HFFc6 (cell line): ENCODE results near the gene MLPH. TPM values are rescaled to one million over a fixed set of nuclear protein-coding genes. Genes with fewer than 3 reads are reported as not detected.

ENCODE experiments used
- DNase-seq: peaks from one replicate; pipeline ENCODE4 v3.0.0-alpha.2; 2018
- H3K27ac Mint-ChIP-seq: 2 replicates; pipeline ENCODE4 v1.8.0; 2020; ENCODE audit warnings: mild to moderate bottlenecking, mixed read lengths
- H3K27me3 Mint-ChIP-seq: 2 replicates; pipeline ENCODE4 v1.8.0; 2021; ENCODE audit warnings: mild to moderate bottlenecking, moderate library complexity, mixed read lengths; ENCODE audit not compliant: insufficient read depth
- H3K36me3 Mint-ChIP-seq: 2 replicates; pipeline ENCODE4 v1.8.0; 2021; ENCODE audit warnings: low read depth, mixed read lengths
- H3K4me1 Mint-ChIP-seq: 2 replicates; pipeline ENCODE4 v1.8.0; 2020; ENCODE audit warnings: low read depth, mixed read lengths
- H3K4me3 Mint-ChIP-seq: 2 replicates; pipeline ENCODE4 v1.8.0; 2020; ENCODE audit warnings: mild to moderate bottlenecking, moderate library complexity, mixed read lengths
- H3K9me3 Mint-ChIP-seq: 2 replicates; pipeline ENCODE4 v1.8.0; 2020; ENCODE audit warnings: mild to moderate bottlenecking, mixed read lengths
- total RNA-seq, 6 experiments: library from RNA; stranded (reverse); fragmentation: NEBNext Ultra II Directional; extraction: Animal tissue kit (Norgen Biotek cat#: 25700); gene quantifications; 2 replicates in 1 of 6; 3 replicates in 5 of 6; pipeline ENCODE4 v1.2.3, GENCODE V29; 2021
- TF ChIP-seq, protein P1 (sequence below): fragments of 200-600 bp; sonication (generic); IDR thresholded peaks from 2 replicates; pipeline ENCODE4 v1.5.0; 2021; ENCODE audit warnings: antibody characterized with exemption, mild to moderate bottlenecking

Gene MLPH
- total RNA-seq, 6 experiments from 2014 or later, result 32.0 to 44.1 (median 41.0) TPM

DNA sequence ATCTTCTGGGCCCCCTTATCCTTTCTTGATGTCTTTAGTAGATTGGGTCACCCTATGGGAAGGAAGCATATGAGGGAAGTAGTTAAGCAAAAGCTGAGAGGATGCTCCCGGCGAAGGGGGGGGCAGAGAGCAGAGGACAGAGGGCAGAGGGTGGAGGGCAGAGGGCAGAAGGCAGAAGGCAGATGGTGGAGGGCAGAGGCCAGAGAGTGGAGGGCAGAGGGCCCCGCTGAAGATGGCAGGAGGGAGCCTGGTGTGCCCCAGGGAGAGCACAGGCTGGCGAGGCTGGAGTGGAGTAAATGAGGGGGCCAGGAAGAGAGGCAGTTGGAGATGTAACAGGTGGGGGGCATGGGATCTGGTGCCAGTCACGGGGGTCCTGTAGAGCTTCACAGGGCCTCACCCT lies 7.0 kb downstream of the MLPH start:
- Mint-ChIP-seq H3K36me3 (peaks cover 90% of the 10 kb centered on the region), H3K9me3 (peaks cover 36% of the 10 kb centered on the region), H3K4me3 (no peak overlapping the region), H3K4me1 (peaks cover 49% of the 10 kb centered on the region), H3K27me3 (no peaks in the 10 kb centered on the region; the same call in 1 of the 2 replicates), H3K27ac (no peak overlapping the region)
- DNase-seq, result no peak
- TF ChIP-seq, protein P1, sequence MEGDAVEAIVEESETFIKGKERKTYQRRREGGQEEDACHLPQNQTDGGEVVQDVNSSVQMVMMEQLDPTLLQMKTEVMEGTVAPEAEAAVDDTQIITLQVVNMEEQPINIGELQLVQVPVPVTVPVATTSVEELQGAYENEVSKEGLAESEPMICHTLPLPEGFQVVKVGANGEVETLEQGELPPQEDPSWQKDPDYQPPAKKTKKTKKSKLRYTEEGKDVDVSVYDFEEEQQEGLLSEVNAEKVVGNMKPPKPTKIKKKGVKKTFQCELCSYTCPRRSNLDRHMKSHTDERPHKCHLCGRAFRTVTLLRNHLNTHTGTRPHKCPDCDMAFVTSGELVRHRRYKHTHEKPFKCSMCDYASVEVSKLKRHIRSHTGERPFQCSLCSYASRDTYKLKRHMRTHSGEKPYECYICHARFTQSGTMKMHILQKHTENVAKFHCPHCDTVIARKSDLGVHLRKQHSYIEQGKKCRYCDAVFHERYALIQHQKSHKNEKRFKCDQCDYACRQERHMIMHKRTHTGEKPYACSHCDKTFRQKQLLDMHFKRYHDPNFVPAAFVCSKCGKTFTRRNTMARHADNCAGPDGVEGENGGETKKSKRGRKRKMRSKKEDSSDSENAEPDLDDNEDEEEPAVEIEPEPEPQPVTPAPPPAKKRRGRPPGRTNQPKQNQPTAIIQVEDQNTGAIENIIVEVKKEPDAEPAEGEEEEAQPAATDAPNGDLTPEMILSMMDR, result no peak

DNA sequence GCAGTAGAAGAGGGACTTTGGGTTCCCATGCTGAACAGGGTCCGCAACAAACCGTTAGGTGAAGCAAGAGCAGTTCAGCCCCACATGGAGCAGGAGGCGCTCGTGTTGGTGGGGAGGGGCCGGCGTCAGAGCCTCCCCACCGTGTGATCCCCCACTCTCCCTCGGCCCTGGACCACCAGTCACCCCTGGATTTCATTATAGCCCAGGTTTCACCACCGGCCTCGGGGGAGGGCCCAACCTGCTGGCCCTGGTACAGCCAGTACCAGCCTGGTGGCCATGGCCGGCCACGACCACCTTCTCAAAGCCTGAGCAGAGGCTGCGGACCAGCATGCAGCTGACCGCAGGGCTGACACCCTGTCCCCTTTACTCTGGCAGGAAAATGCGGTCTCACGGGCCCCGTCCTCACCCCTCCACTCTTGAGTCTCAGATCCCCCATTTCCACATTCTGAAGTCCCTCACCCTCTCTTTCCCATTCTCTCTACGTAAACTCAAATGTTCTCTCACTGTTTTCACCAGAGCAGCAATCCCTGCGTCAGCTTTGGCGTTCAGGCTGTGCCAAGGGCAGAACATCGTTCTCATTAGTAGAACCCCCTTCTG lies 8.6 kb downstream of the MLPH start:
- Mint-ChIP-seq H3K27ac (peak overlapping the region; percentile 9; the same call in 1 of the 2 replicates), H3K27me3 (no peaks in the 10 kb centered on the region; the same call in 1 of the 2 replicates), H3K9me3 (peaks cover 25% of the 10 kb centered on the region), H3K4me3 (no peak overlapping the region), H3K36me3 (peaks cover 89% of the 10 kb centered on the region), H3K4me1 (peaks cover 49% of the 10 kb centered on the region)
- no peak for DNase-seq
- TF ChIP-seq, protein P1, result no peak

DNA sequence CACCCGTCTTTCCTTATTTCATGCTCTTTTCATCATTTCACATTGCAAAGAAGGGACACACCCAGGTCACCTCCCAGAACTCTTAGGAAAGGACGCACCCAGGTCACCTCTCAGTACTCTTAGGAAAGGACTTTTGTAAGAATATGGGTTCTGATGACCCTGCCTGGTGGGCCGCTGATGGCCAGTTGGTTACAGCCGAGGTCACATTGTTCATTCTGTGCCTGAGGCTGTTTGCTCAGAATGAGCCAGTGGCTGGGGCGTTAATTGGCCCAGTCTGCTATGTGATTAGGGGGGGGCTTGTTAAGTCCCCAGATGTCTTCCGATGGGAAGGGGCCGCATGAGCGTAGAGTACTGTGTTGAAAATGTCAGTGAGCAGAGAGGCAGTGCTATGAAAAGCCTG lies 9.4 kb downstream of the MLPH start:
- peaks cover 81% of the 10 kb centered on the region for H3K36me3 Mint-ChIP-seq
- H3K4me1 Mint-ChIP-seq, result peaks cover 57% of the 10 kb centered on the region
- TF ChIP-seq, protein P1, result no peak
- H3K27me3 Mint-ChIP-seq, result no peaks in the 10 kb centered on the region; the same call in 1 of the 2 replicates
- no peak overlapping the region for H3K4me3 Mint-ChIP-seq
- H3K27ac Mint-ChIP-seq, result peak overlapping the region; percentile 40
- DNase-seq, result no peak
- H3K9me3 Mint-ChIP-seq, result peaks cover 17% of the 10 kb centered on the region

DNA sequence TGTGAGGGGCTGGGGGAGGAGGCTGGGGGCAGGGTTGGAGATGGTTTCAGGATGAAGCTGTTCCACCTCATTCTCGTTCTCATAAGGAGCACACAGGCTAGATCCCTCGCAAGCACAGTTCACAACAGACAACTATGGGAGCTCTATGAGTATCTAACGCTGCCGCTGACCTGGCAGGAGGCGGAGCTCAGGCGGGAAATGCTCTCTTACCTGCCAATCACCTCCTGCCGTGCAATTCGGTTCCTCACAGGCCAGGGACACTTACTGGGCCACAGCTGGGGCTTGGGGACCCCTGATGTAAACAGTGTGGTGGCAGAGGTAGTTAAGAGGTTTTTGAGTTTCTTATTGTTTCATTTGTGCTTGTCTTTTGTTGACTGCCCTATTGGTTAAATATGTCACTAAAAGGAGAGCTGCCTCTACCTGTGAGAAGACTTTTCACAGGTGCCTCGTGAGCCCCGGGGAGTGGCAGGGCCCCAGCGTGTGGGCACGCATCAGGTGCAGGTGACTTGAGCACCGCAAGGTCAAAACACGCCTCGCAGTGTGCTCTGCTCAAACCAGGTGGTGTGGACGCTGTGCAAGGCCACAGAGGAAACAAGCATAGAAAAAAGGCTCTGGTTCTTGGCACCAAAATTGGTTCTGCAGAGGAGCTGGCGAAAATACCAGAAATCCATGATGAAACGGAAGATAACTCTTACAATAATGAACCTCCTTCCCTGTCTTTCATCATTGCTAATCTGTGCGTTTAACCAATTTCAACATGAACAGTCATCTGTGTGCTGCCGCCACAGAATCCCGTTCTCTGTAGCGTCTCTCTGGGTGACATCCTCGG lies 10.2 kb downstream of the MLPH start:
- Mint-ChIP-seq H3K9me3 (peaks cover 9% of the 10 kb centered on the region), H3K36me3 (peaks cover 73% of the 10 kb centered on the region), H3K4me3 (no peak overlapping the region), H3K27ac (peak overlapping the region; percentile 97), H3K4me1 (peaks cover 65% of the 10 kb centered on the region), H3K27me3 (no peaks in the 10 kb centered on the region; the same call in 1 of the 2 replicates)
- no peak for DNase-seq
- TF ChIP-seq, protein P1, result no peak

DNA sequence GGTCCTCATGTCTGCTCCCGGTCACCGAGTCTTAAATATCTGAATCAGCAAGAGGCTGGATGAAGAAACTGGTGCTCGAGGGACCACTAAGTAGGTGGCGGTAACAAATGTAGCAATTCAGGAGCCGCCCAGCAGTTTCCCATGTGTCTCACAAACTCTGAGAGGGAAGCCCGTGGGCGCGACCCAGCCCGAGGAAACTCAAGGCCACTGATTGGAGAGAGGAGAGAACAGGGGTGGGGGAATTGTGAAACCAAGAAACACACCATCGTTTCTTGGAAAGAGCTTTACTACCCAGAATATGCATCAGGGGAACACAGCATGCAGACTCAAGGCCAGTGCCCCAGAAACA lies 10.8 kb downstream of the MLPH start:
- H3K4me3 Mint-ChIP-seq, result no peak overlapping the region
- H3K9me3 Mint-ChIP-seq, result peaks cover 4% of the 10 kb centered on the region; the same call in 1 of the 2 replicates
- H3K4me1 Mint-ChIP-seq, result peaks cover 70% of the 10 kb centered on the region
- H3K27ac Mint-ChIP-seq, result peak overlapping the region; percentile 97
- TF ChIP-seq, protein P1, result no peak
- DNase-seq, result no peak
- H3K36me3 Mint-ChIP-seq, result peaks cover 67% of the 10 kb centered on the region
- H3K27me3 Mint-ChIP-seq, result no peaks in the 10 kb centered on the region; the same call in 1 of the 2 replicates
